A549 (cell line): Measurements from ENCODE around the gene ZFP57. TPM values are rescaled to one million over a fixed set of nuclear protein-coding genes. Genes with fewer than 3 reads are reported as not detected.

ENCODE experiments used
- ATAC-seq, 2 experiments: fragments of 200-7000 bp in 1 of 2; fragments of >200 bp in 1 of 2; cut with Nextera tagmentation in 1 of 2; cut with Tn5 transposase in 1 of 2; 3 replicates each; pipeline versions ENCODE4 v1.8.0 to v1.9.1; 2018 to 2020; ENCODE audit warnings: mild to moderate bottlenecking in 1 of 2, moderate library complexity in 1 of 2
- CTCF ChIA-PET: fragments of 300-600 bp; sonication (Branson Sonifier 250); formaldehyde crosslinking; extraction: SDS; loops from one replicate; lab custom pipeline; 2021; ENCODE audit warnings: antibody characterized with exemption, inconsistent platforms; lab: Yijun Ruan, JAX
- POLR2A ChIA-PET: fragments of 350-600 bp; formaldehyde crosslinking; extraction: SDS; loops from one replicate; lab custom pipeline; 2021; ENCODE audit warnings: antibody characterized with exemption, inconsistent platforms; lab: Yijun Ruan, JAX
- DNase-seq, 2 experiments: peaks; one replicate each; pipeline versions ENCODE4 v3.0.0 to v3.0.0-alpha.2; 2011 to 2016; ENCODE audit warnings: low read depth in 1 of 2, low spot score in 1 of 2
- FAIRE-seq: peaks from 2 replicates; lab custom pipeline; 2011; peaks lifted over from hg19 to GRCh38; lab: Jason Lieb, UNC
- H3K27ac ChIP-seq, 2 experiments: fragments of >200 bp; sonication (Bioruptor Twin); formaldehyde crosslinking; 3 replicates each; pipeline ENCODE4 v1.5.1; 2016 to 2017
- H3K4me1 ChIP-seq: fragments of >200 bp; sonication (Bioruptor Twin); formaldehyde crosslinking; 3 replicates; pipeline ENCODE4 v1.6.1; 2016
- H3K4me2 ChIP-seq: fragments of >200 bp; sonication (Bioruptor Twin); formaldehyde crosslinking; 3 replicates; pipeline ENCODE4 v1.6.1; 2016
- H3K4me3 ChIP-seq: fragments of >200 bp; sonication (Bioruptor Twin); formaldehyde crosslinking; 3 replicates; pipeline ENCODE4 v1.5.1; 2016
- H3K9me3 ChIP-seq: fragments of >200 bp; sonication (Bioruptor Twin); formaldehyde crosslinking; 3 replicates; pipeline ENCODE4 v1.6.1; 2016
- CEBPB ChIP-seq, 2 experiments: fragments of >200 bp in 1 of 2; sonication (Bioruptor Twin) in 1 of 2; formaldehyde crosslinking in 1 of 2; IDR thresholded peaks; 2 replicates each; pipeline ENCODE4 v1.6.1; 2012 to 2016
- CTCF ChIP-seq: fragments of >200 bp; sonication (Bioruptor Twin); formaldehyde crosslinking; IDR thresholded peaks from 3 replicates; pipeline ENCODE4 v1.5.1; 2016
- ESRRA ChIP-seq: fragments of 150-350 bp; IDR thresholded peaks from 2 replicates; pipeline ENCODE4 v1.6.1; 2014; ENCODE audit warnings: mild to moderate bottlenecking, low read length, borderline replicate concordance
- FOSL2 ChIP-seq, 2 experiments: fragments of 450-650 bp in 1 of 2; fragments of >200 bp in 1 of 2; sonication (Bioruptor Twin) in 1 of 2; formaldehyde crosslinking; IDR thresholded peaks; 2 replicates each; pipeline versions ENCODE4 v1.5.0 to v1.6.1; 2016 to 2020; ENCODE audit warnings: mild to moderate bottlenecking in 1 of 2, moderate library complexity in 1 of 2
- FOXS1 ChIP-seq: fragments of 250-450 bp; sonication (Bioruptor Pico); IDR thresholded peaks from 2 replicates; pipeline ENCODE4 v1.5.0; 2020; ENCODE audit warnings: mild to moderate bottlenecking, moderate library complexity
- HMGXB4 ChIP-seq: fragments of 250-450 bp; sonication (Bioruptor Pico); IDR thresholded peaks from 2 replicates; pipeline ENCODE4 v1.5.0; 2021; ENCODE audit warnings: mild to moderate bottlenecking, moderate library complexity, borderline replicate concordance
- HOXB13 ChIP-seq: fragments of 250-450 bp; sonication (Bioruptor Pico); IDR thresholded peaks from 2 replicates; pipeline ENCODE4 v1.5.0; 2020; ENCODE audit warnings: low read depth, mild to moderate bottlenecking, moderate library complexity
- HOXB5 ChIP-seq: fragments of 250-450 bp; sonication (Bioruptor Pico); IDR thresholded peaks from 2 replicates; pipeline ENCODE4 v1.5.0; 2020; ENCODE audit warnings: mild to moderate bottlenecking, moderate library complexity
- PHF8 ChIP-seq: fragments of 200-600 bp; sonication (generic); IDR thresholded peaks from 2 replicates; pipeline ENCODE4 v1.6.1; 2016; ENCODE audit warnings: low read depth, mild to moderate bottlenecking, antibody characterized with exemption, moderate library complexity, borderline replicate concordance
- SMC3 ChIP-seq: fragments of >200 bp; sonication (Bioruptor Twin); formaldehyde crosslinking; IDR thresholded peaks from 3 replicates; pipeline ENCODE4 v1.6.1; 2018; ENCODE audit warnings: inconsistent platforms
- WGBS: methylation state at CpG from one replicate; pipeline ENCODE4 v1.1.6; 2017; ENCODE audit errors: missing lambda C conversion rate; 5-methylcytosine and 5-hydroxymethylcytosine counted together
- polyA plus RNA-seq, 4 experiments: library from polyadenylated mRNA; depleted of rRNA in 3 of 4; stranded (reverse); fragments of >200 nt; fragmentation: RNase III in 1 of 4; extraction: RNeasy Plus Mini Kit Qiagen cat#74134 plus additional on column Dnase treatment in 1 of 4; gene quantifications; 2 replicates in 3 of 4; 3 replicates in 1 of 4; pipeline ENCODE4 v1.2.3, GENCODE V29; 2011 to 2017
- TF ChIP-seq, protein P1 (sequence below): fragments of 250-450 bp; sonication (Bioruptor Pico); IDR thresholded peaks from 2 replicates; pipeline ENCODE4 v1.5.0; 2020; ENCODE audit warnings: low read depth, mild to moderate bottlenecking, moderate library complexity
- TF ChIP-seq, protein P2 (sequence below): fragments of 150-350 bp; IDR thresholded peaks from 2 replicates; pipeline ENCODE4 v1.6.1; 2014; ENCODE audit warnings: low read depth, mild to moderate bottlenecking, low read length
- TF ChIP-seq, protein P3 (sequence below): fragments of >200 bp; sonication (Bioruptor Twin); formaldehyde crosslinking; IDR thresholded peaks from 2 replicates; pipeline ENCODE4 v1.6.1; 2016

Gene ZFP57
- polyA plus RNA-seq, 2 of the 4 experiments (the other 2 are of a cell fraction), result 0.08 TPM; not detected in 1

DNA sequence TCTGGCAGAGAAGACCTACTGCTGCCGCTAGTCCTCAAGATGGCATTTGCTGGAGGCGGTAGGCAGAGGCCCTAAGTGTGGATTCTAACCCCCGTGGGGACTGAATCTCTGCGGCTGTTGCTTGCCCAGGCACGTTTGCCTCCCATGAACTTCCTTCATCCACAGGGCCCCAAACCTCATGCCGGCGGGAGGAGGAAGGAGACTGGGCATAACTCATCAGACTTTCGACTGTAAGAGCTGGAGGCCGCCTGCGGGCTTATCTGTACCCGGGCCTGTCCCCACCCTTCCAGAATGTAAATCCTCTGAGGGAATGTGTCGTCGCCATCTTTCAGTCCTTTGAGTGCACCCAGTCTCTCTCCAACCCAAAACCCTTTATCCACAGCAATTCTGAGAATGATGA is 990 bp downstream of the ZFP57 start (continued):
- no peak for TF ChIP-seq HMGXB4 (CRISPR knock-in tag)

DNA sequence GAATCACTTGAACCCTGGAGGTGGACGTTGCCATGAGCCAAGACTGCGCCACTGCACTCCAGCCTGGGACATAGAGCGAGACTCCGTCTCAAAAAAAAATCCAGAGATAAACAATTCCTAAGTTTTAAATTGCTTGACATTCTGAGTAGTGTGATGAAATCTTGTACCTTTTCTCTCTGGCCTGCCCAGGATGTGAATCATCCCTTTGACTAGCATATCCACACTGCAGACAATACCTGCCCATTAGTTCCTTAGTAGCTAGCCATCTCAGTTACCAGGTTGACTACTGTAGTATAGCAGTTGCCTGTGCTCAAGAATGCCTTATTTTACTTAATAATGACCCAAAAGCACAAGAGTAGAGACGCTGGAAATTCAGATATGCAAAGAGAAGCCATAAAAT is 2.8 kb downstream of the ZFP57 start:
- H3K27ac ChIP-seq, result no peak overlapping the region
- WGBS, result 73% methylated on average over 5 of the region's 5 CpGs
- H3K9me3 ChIP-seq, result no peaks in the 10 kb centered on the region
- H3K4me3 ChIP-seq, result no peak overlapping the region
- CTCF ChIA-PET, result interaction anchor here (2.1 kb wide), 1 partner anchor 25 kb away, joined by 11 read pairs; no protein-coding TSS in a partner anchor
- H3K4me2 ChIP-seq, result no peak overlapping the region
- POLR2A ChIA-PET, result no interaction called here
- FAIRE-seq (no peak), DNase-seq (no peak), ATAC-seq (no peak)
- peaks cover 14% of the 10 kb centered on the region; the same call in 1 of the 3 replicates for H3K4me1 ChIP-seq
- TF ChIP-seq FOSL2 (IDR thresholded peaks at IDR 0.05), result no peak
- TF ChIP-seq FOSL2 (CRISPR knock-in tag; IDR thresholded peaks at IDR 0.05), result no peak
- no peak for TF ChIP-seq ESRRA
- TF ChIP-seq, protein P1, sequence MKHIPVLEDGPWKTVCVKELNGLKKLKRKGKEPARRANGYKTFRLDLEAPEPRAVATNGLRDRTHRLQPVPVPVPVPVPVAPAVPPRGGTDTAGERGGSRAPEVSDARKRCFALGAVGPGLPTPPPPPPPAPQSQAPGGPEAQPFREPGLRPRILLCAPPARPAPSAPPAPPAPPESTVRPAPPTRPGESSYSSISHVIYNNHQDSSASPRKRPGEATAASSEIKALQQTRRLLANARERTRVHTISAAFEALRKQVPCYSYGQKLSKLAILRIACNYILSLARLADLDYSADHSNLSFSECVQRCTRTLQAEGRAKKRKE (CRISPR knock-in tag), result no peak
- no peak for TF ChIP-seq HOXB13 (CRISPR knock-in tag)
- TF ChIP-seq SMC3, result no peak
- TF ChIP-seq CEBPB (IDR thresholded peaks at IDR 0.05), result no peak
- TF ChIP-seq, protein P2, sequence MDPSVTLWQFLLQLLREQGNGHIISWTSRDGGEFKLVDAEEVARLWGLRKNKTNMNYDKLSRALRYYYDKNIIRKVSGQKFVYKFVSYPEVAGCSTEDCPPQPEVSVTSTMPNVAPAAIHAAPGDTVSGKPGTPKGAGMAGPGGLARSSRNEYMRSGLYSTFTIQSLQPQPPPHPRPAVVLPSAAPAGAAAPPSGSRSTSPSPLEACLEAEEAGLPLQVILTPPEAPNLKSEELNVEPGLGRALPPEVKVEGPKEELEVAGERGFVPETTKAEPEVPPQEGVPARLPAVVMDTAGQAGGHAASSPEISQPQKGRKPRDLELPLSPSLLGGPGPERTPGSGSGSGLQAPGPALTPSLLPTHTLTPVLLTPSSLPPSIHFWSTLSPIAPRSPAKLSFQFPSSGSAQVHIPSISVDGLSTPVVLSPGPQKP, result no peak

- ATAC-seq, result peak in 1 of 2 experiments; percentile 34; a peak in 2 of 6 replicates
- TF ChIP-seq PHF8 (no peak), CTCF (no peak), FOXS1 (CRISPR knock-in tag) (no peak), HOXB5 (CRISPR knock-in tag) (no peak)
- TF ChIP-seq, protein P3, sequence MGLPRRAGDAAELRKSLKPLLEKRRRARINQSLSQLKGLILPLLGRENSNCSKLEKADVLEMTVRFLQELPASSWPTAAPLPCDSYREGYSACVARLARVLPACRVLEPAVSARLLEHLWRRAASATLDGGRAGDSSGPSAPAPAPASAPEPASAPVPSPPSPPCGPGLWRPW, result no peak
- no peak overlapping the region; the same call in 2 of the 3 replicates for H3K4me2 ChIP-seq
- no peaks in the 10 kb centered on the region for H3K9me3 ChIP-seq
- H3K27ac ChIP-seq, result 0 out of 6 replicates have a peak overlapping the region, but pooled peaks of 1 of the 2 experiments have one; percentile 13
- WGBS, result 54% methylated on average over 2 of the region's 2 CpGs
- peaks cover 14% of the 10 kb centered on the region; the same call in 1 of the 3 replicates for H3K4me1 ChIP-seq
- H3K4me3 ChIP-seq, result no peak overlapping the region
- DNase-seq, result peak in 1 of 2 experiments; percentile 29
- ChIA-PET CTCF (interaction anchor here (0.9 to 2.1 kb wide), 3 partner anchors 19 to 27 kb away, joined by 4 to 11 read pairs (median 4); no protein-coding TSS in a partner anchor), POLR2A (no interaction called here)
- FAIRE-seq, result no peak
These were observed 3.9 kb downstream of the ZFP57 start for GRCh38 chr6:29676981-29677601.
